ENCODE results near the gene DLGAP1.
"Not testable (repeated sequence)": the region's sequence is repeated elsewhere in the genome, so short reads cannot be mapped to it uniquely, and the experiment has no call there.

Gene DLGAP1

GRCh38 chr18:3603421-3604234 is 851.5 kb downstream of the DLGAP1 start:
- no peak for DNase-seq (ENCODE audit: low spot score)

GRCh38 chr18:3601106-3601755 is 853.9 kb downstream of the DLGAP1 start:
- not testable (repeated sequence) for DNase-seq (ENCODE audit: low spot score)

DNA sequence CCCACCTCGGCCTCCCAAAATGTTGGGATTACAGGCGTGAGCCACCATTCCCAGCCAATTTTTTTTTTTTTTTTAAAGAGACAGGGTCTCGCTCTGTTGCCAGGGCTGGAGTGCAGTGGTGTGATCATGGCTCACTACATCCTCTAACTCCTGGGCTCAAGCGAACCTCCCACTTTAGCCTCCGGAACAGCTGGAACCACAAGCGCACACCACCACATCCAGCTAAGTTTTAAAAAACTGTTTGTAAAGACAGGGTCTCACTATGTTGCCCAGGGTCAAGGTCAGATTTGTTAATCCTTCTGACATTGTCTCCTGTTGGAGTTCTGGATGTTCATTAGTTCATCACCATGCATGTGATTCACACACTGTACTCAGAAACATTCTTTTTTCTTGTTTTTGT is 855.2 kb downstream of the DLGAP1 start:
- DNase-seq (ENCODE audit: low spot score), result no peak

- DNase-seq (ENCODE audit: low spot score), result no peak
Observed at GRCh38 chr18:3599195-3599594, 855.9 kb downstream of the DLGAP1 start.

DNA sequence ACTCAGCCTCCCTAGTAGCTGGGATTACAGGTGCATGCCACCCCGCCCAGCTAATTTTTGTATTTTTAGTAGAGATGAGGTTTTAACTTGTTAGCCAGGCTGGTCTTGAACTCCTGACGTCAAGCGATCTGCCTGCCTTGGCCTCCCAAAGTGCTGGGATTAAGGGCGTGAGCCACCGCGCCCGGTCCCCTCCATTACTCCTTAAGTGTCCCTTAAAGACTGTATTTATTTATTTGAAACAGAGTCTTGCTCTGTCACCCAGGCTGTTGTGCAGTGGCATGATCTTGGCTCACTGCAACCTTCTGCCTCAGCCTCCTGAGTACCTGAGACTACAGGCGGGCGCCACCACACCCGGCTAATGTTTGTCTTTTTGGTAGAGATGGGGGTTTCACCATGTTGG is 856.5 kb downstream of the DLGAP1 start:
- no peak for DNase-seq (ENCODE audit: low spot score)

DNA sequence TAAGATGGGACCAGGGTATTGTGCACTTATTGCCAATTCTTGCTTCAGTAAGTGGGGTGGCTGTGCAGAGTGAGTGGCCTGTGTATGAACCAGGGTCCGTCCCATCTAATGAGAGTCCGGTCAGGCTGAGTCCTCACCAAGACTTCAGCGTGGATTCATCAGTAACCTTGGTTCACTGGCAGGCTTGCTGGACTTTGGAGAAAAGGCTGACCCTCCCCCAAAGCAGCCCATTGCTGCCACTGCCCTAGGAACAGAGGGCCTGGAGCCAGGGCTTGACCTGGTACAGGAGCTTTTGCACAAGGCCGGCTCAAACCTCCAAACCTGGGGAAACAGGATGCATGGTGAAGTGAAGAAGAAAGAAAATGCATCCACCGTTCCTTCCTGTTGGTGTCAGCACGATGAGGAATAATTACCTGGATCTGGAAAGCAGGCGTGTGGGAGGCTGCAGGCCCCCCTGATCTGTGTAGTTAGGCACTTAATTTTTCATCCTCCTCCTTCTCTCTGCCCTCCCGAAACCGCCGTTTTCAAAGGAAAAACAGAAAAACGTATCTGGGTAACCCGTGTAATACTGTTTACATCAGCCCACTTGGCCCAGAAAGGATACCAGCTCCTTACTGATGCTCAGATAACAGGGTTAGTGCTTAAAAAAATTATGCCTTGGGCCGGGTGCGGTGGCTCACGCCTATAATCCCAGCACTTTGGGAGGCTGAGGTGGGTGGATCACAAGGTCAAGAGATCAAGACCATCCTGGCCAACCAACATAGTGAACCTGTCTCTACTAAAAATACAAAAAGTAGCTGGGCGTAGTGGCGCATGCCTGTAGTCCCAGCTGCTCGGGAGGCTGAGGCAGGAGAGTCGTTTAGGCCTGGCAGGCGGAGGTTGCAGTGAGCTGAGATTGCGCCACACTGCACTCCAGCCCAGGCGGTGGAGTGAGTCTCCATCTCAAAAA is 857.4 kb downstream of the DLGAP1 start:
- no peak for DNase-seq (ENCODE audit: low spot score)

- DNase-seq (ENCODE audit: low spot score), result peak; percentile 66
Observed at GRCh38 chr18:3596637-3597384, 858.3 kb downstream of the DLGAP1 start.

DNA sequence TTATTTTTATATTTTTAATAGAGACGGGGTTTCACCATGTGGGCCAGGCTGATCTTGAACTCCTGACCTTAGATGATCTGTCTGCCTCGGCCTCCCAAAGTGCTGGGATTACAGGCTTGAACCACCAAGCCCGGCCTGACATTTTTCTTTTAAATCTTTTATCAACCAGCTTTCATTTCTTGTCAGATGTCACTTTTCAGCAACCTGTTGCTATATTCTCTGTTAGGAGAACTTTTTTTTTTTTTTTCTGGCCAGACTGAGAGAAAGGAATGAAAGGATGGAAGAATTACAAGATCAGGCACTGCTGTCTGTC is 858.8 kb downstream of the DLGAP1 start:
- DNase-seq (ENCODE audit: low spot score), result no peak

DNA sequence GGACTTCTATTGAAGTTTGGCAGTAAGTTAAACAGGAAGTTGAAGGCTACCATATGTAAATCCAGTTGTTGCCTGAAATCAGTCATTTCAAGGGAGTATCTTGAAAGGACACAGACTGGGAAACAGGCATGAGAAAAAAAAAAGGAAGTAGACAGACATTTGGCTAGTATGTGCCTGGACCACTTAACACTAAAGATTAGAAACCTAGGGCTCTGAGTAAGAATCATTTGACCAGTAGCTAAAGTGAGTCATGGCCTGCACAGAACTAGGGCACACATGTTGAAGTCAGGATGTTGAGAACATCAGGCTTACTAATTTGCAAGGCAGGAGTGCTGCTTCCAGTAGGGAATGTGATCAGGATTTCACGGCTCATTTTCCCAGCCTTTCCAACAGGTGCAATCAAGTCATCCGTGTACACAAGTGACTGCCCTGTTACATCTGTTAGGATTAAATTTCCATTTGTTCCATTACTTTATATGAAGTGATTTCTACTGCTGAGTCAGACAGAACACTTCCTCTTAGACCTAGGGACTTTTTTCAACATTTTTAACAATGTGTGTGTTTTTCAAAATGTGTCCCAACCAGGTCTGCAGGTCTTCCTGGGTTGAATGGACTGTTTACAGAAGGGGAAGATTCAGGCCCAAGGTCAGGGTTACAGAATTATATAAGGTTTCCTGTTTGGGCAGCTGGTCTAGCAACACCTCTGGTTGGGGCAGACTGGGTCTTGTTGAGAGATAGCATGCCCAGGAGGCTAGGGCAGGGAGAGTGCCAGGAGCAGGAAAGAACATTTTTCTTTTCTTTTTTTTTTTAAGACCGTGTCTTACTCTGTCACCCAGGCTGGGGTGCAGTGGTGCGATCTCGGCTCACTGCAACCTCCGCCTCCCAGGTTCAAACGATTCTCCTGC is 859.5 kb downstream of the DLGAP1 start:
- peak; percentile 38 for DNase-seq (ENCODE audit: low spot score)

DNA sequence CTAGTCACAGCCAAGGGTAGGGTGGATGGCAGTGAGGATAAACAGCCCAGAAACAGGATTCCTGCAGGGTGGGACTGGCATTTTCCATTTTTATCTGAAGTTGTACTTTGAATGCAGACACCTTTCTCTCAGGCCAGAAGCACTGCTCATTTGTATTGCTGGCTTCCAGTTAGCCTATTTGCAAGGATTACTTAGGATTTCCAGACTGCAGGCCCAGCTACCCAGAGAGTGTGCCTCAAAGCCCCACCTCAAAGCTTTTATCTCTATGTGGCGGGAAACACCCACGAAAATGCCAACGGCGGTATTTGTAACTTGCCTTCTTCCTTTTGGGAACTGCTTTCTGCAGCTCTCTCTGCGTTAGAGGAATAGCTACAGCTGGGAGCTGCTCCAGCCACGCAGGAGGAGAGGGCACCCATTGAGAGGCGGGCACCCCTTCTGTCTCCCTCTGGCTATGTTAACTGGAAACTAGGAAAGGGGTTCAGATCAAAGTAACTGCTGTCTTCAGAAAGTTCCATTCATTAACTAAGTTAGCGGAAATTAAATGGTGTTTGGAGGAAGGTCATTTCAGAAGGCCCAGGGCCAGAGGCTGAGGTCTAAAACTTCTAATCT is 860.2 kb downstream of the DLGAP1 start:
- DNase-seq (ENCODE audit: low spot score), result no peak

DNA sequence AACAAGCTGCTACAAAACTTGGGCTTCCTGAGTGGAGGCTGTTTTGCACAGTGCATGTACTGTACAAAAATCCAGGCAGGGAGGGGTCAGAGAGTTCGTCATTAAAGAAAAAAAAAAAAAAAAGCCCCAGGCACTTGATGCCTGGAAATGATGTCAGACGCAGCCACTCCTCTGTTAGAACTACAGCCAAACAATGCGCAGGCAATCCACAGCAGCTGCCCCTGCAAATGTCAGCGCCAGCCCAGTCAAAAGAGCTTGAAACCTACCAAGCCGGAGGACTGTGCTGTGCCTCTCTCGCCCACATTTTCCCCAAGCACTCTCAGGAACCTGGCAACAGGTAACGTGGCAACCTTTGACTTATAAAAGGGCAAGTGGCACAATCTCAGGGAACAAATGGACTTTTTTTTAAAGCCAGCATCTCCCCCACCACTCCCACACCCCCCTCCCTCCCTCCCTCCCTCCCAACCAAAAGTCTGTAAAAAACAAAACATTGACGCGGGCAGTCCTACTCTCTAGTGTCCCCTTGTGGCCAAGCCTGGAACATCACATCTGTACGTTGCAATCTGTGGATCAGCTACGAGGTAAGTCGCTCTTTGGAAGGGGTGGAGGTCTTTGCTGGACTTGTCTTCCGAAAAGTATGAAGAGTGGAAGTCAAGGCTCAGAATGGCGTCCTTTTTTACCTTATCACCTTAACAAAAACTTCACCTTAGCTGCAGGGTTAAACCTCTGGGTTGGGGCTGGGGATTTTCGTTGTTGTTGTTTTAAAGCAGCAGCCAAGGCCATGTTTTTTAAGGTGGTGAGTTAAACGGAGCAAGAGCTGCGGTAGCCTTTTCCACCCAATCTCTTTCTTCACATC is 861.0 kb downstream of the DLGAP1 start:
- peak; percentile 83 for DNase-seq (ENCODE audit: low spot score)

GRCh38 chr18:3593381-3593903 is 861.7 kb downstream of the DLGAP1 start:
- no peak for DNase-seq (ENCODE audit: low spot score)

DNA sequence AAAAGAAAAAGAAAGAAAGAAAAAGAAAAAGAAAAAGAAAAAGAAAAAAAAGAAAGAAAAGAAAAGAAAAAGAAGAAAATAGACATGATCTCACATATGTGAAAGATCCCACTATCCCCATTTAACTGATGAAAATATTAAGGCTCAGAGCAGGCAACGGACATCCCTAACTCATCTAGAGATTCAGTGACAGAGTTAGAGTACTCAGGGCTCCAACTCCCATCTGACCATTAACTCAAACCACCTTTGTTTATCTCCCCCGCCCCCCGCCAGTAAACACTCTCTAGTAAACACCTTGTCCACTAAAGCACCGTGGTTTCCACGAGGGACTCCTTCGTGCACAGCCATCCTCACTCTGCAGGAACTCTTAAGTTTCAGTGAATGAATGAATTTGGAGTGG is 862.2 kb downstream of the DLGAP1 start:
- DNase-seq (ENCODE audit: low spot score), result no peak

- no peak for DNase-seq (ENCODE audit: low spot score)
Observed at GRCh38 chr18:3590096-3590630, 864.9 kb downstream of the DLGAP1 start.

GRCh38 chr18:3585656-3586509 is 869.2 kb downstream of the DLGAP1 start:
- peak; percentile 82 for DNase-seq (ENCODE audit: low spot score)

DNA sequence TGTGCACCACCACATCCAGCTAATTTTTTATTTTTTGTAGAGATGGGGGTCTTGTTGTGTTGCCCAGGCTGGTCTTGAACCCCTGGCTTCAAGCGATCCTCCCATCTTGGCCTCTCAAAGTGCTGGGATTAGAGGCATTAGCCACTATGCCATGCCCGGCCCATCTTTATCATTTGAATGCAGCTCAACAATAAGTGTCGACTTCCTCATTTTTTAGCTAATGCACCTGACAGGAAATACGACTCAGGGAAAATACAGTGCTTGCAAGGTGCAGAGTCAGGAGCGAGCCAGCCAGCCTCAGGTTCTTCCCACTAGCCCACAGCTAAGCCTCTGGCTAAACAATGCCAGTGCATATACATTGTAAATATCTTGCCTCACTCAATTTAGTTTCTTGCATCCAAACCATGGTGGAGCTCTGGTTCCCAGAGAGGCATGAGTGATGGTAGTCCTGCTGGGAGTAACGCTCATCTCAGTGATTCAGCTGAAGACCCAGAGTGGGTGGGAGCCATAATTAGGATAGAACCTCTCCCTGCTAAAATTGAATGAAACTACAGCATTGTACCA is 870.1 kb downstream of the DLGAP1 start:
- DNase-seq (ENCODE audit: low spot score), result peak; percentile 75

DNA sequence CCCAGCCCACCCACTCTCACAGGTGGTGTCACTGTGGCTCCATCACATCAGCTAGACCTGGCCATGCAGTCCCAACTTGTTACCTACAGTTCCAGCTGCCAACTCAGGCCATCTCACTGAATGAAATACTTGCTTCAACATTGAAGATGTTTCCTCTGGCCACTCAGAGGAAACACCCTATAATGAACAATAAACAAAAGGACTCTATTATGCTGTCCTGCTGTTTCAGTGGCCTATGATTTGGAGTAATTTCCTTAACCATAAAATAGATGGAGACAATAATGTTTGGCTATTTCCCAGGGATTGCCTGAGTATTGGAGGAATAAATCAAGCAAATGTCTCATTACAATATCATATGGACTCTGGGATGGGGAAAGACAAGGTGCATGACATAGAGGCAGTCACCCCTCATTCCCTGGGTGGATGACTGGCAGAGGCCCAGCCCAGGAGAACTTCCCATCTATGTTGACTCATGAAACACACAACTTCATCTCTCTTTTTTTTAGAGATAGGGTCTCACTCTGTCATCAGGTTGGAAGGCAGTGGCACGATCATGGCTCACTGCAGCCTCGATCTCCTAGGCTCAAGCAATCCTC is 870.7 kb downstream of the DLGAP1 start:
- DNase-seq (ENCODE audit: low spot score), result peak; percentile 23

All from germinal center (tissue), 1 donor.